Thyroid gland (tissue), 4 donors: Measurements from ENCODE around the gene DSCAM. TPM values are rescaled to one million over a fixed set of nuclear protein-coding genes. Genes with fewer than 3 reads are reported as not detected.

Experiments
- DNase-seq, 2 donors: peaks; one replicate each; pipeline ENCODE4 v3.0.0-alpha.2; 2019
- H3K27ac ChIP-seq, 3 donors: fragments of 200-600 bp; sonication (generic); 1 replicate in 2 of 3; 2 replicates in 1 of 3; pipeline ENCODE4 v1.5.1; 2016 to 2019; ENCODE audit warnings: mild to moderate bottlenecking in 1 of 3, moderate library complexity in 1 of 3
- H3K27me3 ChIP-seq: fragments of 200-600 bp; sonication (generic); one replicate; pipeline ENCODE4 v1.5.1; 2019
- H3K36me3 ChIP-seq, 2 donors: fragments of 200-600 bp; sonication (generic); one replicate each; pipeline ENCODE4 v1.5.1; 2016 to 2019
- H3K4me1 ChIP-seq, 2 donors: fragments of 200-600 bp; sonication (generic); one replicate each; pipeline ENCODE4 v1.5.1; 2017 to 2019
- H3K4me3 ChIP-seq, 3 donors: fragments of 200-600 bp; sonication (generic); replicated peaks in 1 of 3; 1 replicate in 2 of 3; 2 replicates in 1 of 3; pipeline ENCODE4 v1.5.1; 2016; ENCODE audit warnings: mild to moderate bottlenecking in 1 of 3
- H3K9me3 ChIP-seq: fragments of 200-600 bp; sonication (generic); one replicate; pipeline ENCODE4 v1.5.1; 2017
- CTCF ChIP-seq, 6 experiments: fragments of 200-600 bp in 3 of 6; fragments of 450-650 bp in 3 of 6; sonication (generic) in 3 of 6; IDR thresholded peaks; one replicate each; pipeline ENCODE4 v1.5.1; 2016 to 2019; ENCODE audit warnings: antibody characterized with exemption in 6 of 6, mild to moderate bottlenecking in 2 of 6, inconsistent platforms in 1 of 6, moderate library complexity in 1 of 6
- POLR2A ChIP-seq, 2 donors: fragments of 450-650 bp; IDR thresholded peaks; one replicate each; pipeline ENCODE4 v1.6.1; 2017; ENCODE audit warnings: antibody characterized with exemption in 2 of 2, mild to moderate bottlenecking in 2 of 2, moderate library complexity in 1 of 2
- WGBS, 2 donors: methylation state at CpG; one replicate each; pipeline ENCODE4 v1.1.5; 2017; 5-methylcytosine and 5-hydroxymethylcytosine counted together
- intact Hi-C: fragments of 100-400 bp; cut with DNase I; formaldehyde crosslinking; loops from one replicate; pipeline ENCODE4 v1.15.1; 2023
- total RNA-seq, 4 donors: library from RNA; depleted of rRNA; stranded (reverse); fragments of >200 nt; gene quantifications; one replicate each; pipeline ENCODE4 v1.2.3, GENCODE V29; 2016

Gene DSCAM
- total RNA-seq, 4 donors from 2014 or later: 0.20 TPM; not detected in 3

GRCh38 chr21:39984286-39984991 is 862.5 kb downstream of the DSCAM start:
- no peaks in the 10 kb centered on the region for H3K9me3 ChIP-seq
- H3K36me3 ChIP-seq: no peaks in the 10 kb centered on the region
- no peaks in the 10 kb centered on the region for H3K4me1 ChIP-seq
- H3K4me3 ChIP-seq: no peak overlapping the region
- no peaks in the 10 kb centered on the region for H3K27me3 ChIP-seq
- 79 to 80% methylated on average over 19 of the region's 19 CpGs for WGBS, 2 donors
- no peak for TF ChIP-seq CTCF (IDR thresholded peaks at IDR 0.05)
- no peak for TF ChIP-seq POLR2A (IDR thresholded peaks at IDR 0.05)
- no peak overlapping the region for H3K27ac ChIP-seq
- intact Hi-C loops: no loop called here
- no peak for DNase-seq

- intact Hi-C loops: no loop called here
- Histone ChIP-seq H3K36me3 (no peaks in the 10 kb centered on the region), H3K27ac (no peak overlapping the region), H3K9me3 (no peaks in the 10 kb centered on the region), H3K4me1 (no peaks in the 10 kb centered on the region), H3K27me3 (no peaks in the 10 kb centered on the region), H3K4me3 (no peak overlapping the region)
- WGBS, 2 donors: 70 to 74% methylated on average over 6 of the region's 6 CpGs
- no peak for TF ChIP-seq CTCF (IDR thresholded peaks at IDR 0.05)
- TF ChIP-seq POLR2A (IDR thresholded peaks at IDR 0.05): no peak
- no peak for DNase-seq
These were observed 866.6 kb downstream of the DSCAM start for GRCh38 chr21:39980241-39980820.

GRCh38 chr21:39979321-39979720 is 867.6 kb downstream of the DSCAM start:
- no peak for DNase-seq
- intact Hi-C loops: no loop called here
- TF ChIP-seq POLR2A (IDR thresholded peaks at IDR 0.05) (no peak), CTCF (IDR thresholded peaks at IDR 0.05) (no peak)
- H3K36me3 ChIP-seq: no peaks in the 10 kb centered on the region
- H3K27me3 ChIP-seq: no peaks in the 10 kb centered on the region
- no peaks in the 10 kb centered on the region for H3K4me1 ChIP-seq
- H3K9me3 ChIP-seq: no peaks in the 10 kb centered on the region
- no peak overlapping the region for H3K4me3 ChIP-seq
- 92 to 93% methylated on average over 8 of the region's 8 CpGs for WGBS, 2 donors
- no peak overlapping the region for H3K27ac ChIP-seq

- Histone ChIP-seq H3K27ac (no peak overlapping the region), H3K4me3 (no peak overlapping the region), H3K9me3 (no peaks in the 10 kb centered on the region), H3K36me3 (no peaks in the 10 kb centered on the region), H3K27me3 (no peaks in the 10 kb centered on the region), H3K4me1 (no peaks in the 10 kb centered on the region)
- DNase-seq: no peak
- 63 to 70% methylated on average over 5 of the region's 5 CpGs for WGBS, 2 donors
- intact Hi-C loops: no loop called here
- TF ChIP-seq POLR2A (IDR thresholded peaks at IDR 0.05) (no peak), CTCF (IDR thresholded peaks at IDR 0.05) (no peak)
These were observed 870.2 kb downstream of the DSCAM start for GRCh38 chr21:39976800-39977199.

- Histone ChIP-seq H3K27me3 (no peaks in the 10 kb centered on the region), H3K9me3 (no peaks in the 10 kb centered on the region), H3K36me3 (no peaks in the 10 kb centered on the region), H3K4me1 (no peaks in the 10 kb centered on the region), H3K4me3 (no peak overlapping the region), H3K27ac (no peak overlapping the region)
- no peak for DNase-seq
- WGBS, 2 donors: 89 to 90% methylated on average over 14 of the region's 14 CpGs
- TF ChIP-seq POLR2A (IDR thresholded peaks at IDR 0.05) (no peak), CTCF (IDR thresholded peaks at IDR 0.05) (no peak)
- intact Hi-C loops: no loop called here
These were observed 873.8 kb downstream of the DSCAM start for GRCh38 chr21:39972976-39973770.
